ENCODE measurements around the gene LNX1. TPM values are rescaled to one million over a fixed set of nuclear protein-coding genes. Genes with fewer than 3 reads are reported as not detected.

Gene LNX1
- total RNA-seq, 1 donor from 2014 or later: 1.6 TPM

- no peaks in the 10 kb centered on the region for H3K27me3 ChIP-seq (ENCODE audit: control insufficient read depth, insufficient read depth, low read length)
- DNase-seq (ENCODE audit: low read depth): no peak
- no peak for TF ChIP-seq CTCF (IDR thresholded peaks at IDR 0.05; ENCODE audit: insufficient read depth, low read length, severe bottlenecking)
- no peak for FAIRE-seq
- no peaks in the 10 kb centered on the region for H3K36me3 ChIP-seq (ENCODE audit: control insufficient read depth, insufficient read depth, low read length)
- no peak overlapping the region for H3K4me3 ChIP-seq (ENCODE audit: low read depth, low read length)
These were observed 81.0 kb downstream of the LNX1 start for GRCh38 chr4:53510321-53510720.

GRCh38 chr4:53508446-53508845 lies 82.8 kb downstream of the LNX1 start:
- FAIRE-seq: no peak
- H3K4me3 ChIP-seq (ENCODE audit: low read depth, low read length): no peak overlapping the region
- no peak for TF ChIP-seq CTCF (IDR thresholded peaks at IDR 0.05; ENCODE audit: insufficient read depth, low read length, severe bottlenecking)
- no peaks in the 10 kb centered on the region for H3K27me3 ChIP-seq (ENCODE audit: control insufficient read depth, insufficient read depth, low read length)
- H3K36me3 ChIP-seq (ENCODE audit: control insufficient read depth, insufficient read depth, low read length): no peaks in the 10 kb centered on the region
- DNase-seq (ENCODE audit: low read depth): peak; percentile 42

GRCh38 chr4:53507671-53508286 lies 83.5 kb downstream of the LNX1 start:
- DNase-seq (ENCODE audit: low read depth) (no peak), FAIRE-seq (no peak)
- H3K4me3 ChIP-seq (ENCODE audit: low read depth, low read length): no peak overlapping the region
- H3K27me3 ChIP-seq (ENCODE audit: control insufficient read depth, insufficient read depth, low read length): no peaks in the 10 kb centered on the region
- H3K36me3 ChIP-seq (ENCODE audit: control insufficient read depth, insufficient read depth, low read length): no peaks in the 10 kb centered on the region
- no peak for TF ChIP-seq CTCF (IDR thresholded peaks at IDR 0.05; ENCODE audit: insufficient read depth, low read length, severe bottlenecking)

GRCh38 chr4:53507058-53507457 lies 84.2 kb downstream of the LNX1 start:
- DNase-seq (ENCODE audit: low read depth) (no peak), FAIRE-seq (no peak)
- TF ChIP-seq CTCF (IDR thresholded peaks at IDR 0.05; ENCODE audit: insufficient read depth, low read length, severe bottlenecking): no peak

GRCh38 chr4:53505947-53506346 lies 85.3 kb downstream of the LNX1 start:
- no peak overlapping the region for H3K4me3 ChIP-seq (ENCODE audit: low read depth, low read length)
- no peak for FAIRE-seq
- no peaks in the 10 kb centered on the region for H3K36me3 ChIP-seq (ENCODE audit: control insufficient read depth, insufficient read depth, low read length)
- TF ChIP-seq CTCF (IDR thresholded peaks at IDR 0.05; ENCODE audit: insufficient read depth, low read length, severe bottlenecking): peak; percentile 23
- DNase-seq (ENCODE audit: low read depth): peak; percentile 18
- H3K27me3 ChIP-seq (ENCODE audit: control insufficient read depth, insufficient read depth, low read length): no peaks in the 10 kb centered on the region

More at GRCh38 chr4:53507058-53507457, 84.2 kb downstream of the LNX1 start:
- H3K36me3 ChIP-seq (ENCODE audit: control insufficient read depth, insufficient read depth, low read length): no peaks in the 10 kb centered on the region
- no peaks in the 10 kb centered on the region for H3K27me3 ChIP-seq (ENCODE audit: control insufficient read depth, insufficient read depth, low read length)
- H3K4me3 ChIP-seq (ENCODE audit: low read depth, low read length): no peak overlapping the region

GRCh38 chr4:53502094-53502493 lies 89.2 kb downstream of the LNX1 start:
- no peak for TF ChIP-seq CTCF (IDR thresholded peaks at IDR 0.05; ENCODE audit: insufficient read depth, low read length, severe bottlenecking)
- no peaks in the 10 kb centered on the region for H3K36me3 ChIP-seq (ENCODE audit: control insufficient read depth, insufficient read depth, low read length)
- no peak overlapping the region for H3K4me3 ChIP-seq (ENCODE audit: low read depth, low read length)
- no peak for DNase-seq (ENCODE audit: low read depth)
- H3K27me3 ChIP-seq (ENCODE audit: control insufficient read depth, insufficient read depth, low read length): no peaks in the 10 kb centered on the region
- no peak for FAIRE-seq
